MM.1S (cell line): ENCODE measurements around the gene PKP4.

Source experiments
- DNase-seq: peaks from one replicate; pipeline ENCODE4 v3.0.0-alpha.2; 2015
- H2AFZ ChIP-seq: fragments of 300-600 bp; sonication (generic); 2 replicates; pipeline ENCODE4 v1.6.0; 2016; ENCODE audit warnings: antibody characterized with exemption, low read length
- H3F3A ChIP-seq: fragments of 300-600 bp; sonication (generic); 2 replicates; pipeline ENCODE4 v1.6.1; 2016; ENCODE audit warnings: mild to moderate bottlenecking, antibody characterized with exemption, low read length, moderate library complexity, mixed read lengths; ENCODE audit not compliant: insufficient read depth
- H3K27ac ChIP-seq: fragments of 300-600 bp; sonication (generic); 2 replicates; pipeline ENCODE4 v1.5.1; 2016; ENCODE audit warnings: mild to moderate bottlenecking, low read length
- H3K27me3 ChIP-seq: fragments of 300-600 bp; sonication (generic); replicated peaks from 2 replicates; pipeline ENCODE4 v1.6.0; 2016; ENCODE audit warnings: low read length; ENCODE audit not compliant: insufficient read depth
- H3K36me3 ChIP-seq: fragments of 300-600 bp; sonication (generic); replicated peaks from 2 replicates; pipeline ENCODE4 v1.6.1; 2016; ENCODE audit warnings: mild to moderate bottlenecking, low read length, mixed read lengths; ENCODE audit not compliant: insufficient read depth
- H3K4me1 ChIP-seq: fragments of 300-600 bp; sonication (generic); 2 replicates; pipeline ENCODE4 v1.6.1; 2016; ENCODE audit warnings: low read length, mixed read lengths
- H3K4me2 ChIP-seq: fragments of 300-600 bp; sonication (generic); 2 replicates; pipeline ENCODE4 v1.6.0; 2016; ENCODE audit warnings: low read depth, low read length
- H3K4me3 ChIP-seq: fragments of 300-600 bp; sonication (generic); 2 replicates; pipeline ENCODE4 v1.5.1; 2016; ENCODE audit warnings: low read length, mixed read lengths
- H3K79me2 ChIP-seq: fragments of 300-600 bp; sonication (generic); 2 replicates; pipeline ENCODE4 v1.6.1; 2016; ENCODE audit warnings: mixed run types, low read length, mixed read lengths
- H3K9ac ChIP-seq: fragments of 300-600 bp; sonication (generic); 2 replicates; pipeline ENCODE4 v1.6.1; 2016; ENCODE audit warnings: low read length, mixed read lengths
- H3K9me2 ChIP-seq: fragments of 300-600 bp; sonication (generic); replicated peaks from 2 replicates; pipeline ENCODE4 v1.6.1; 2016; ENCODE audit warnings: mild to moderate bottlenecking, low read length, mixed read lengths; ENCODE audit not compliant: insufficient read depth
- H3K9me3 ChIP-seq: fragments of 300-600 bp; sonication (generic); replicated peaks from 2 replicates; pipeline ENCODE4 v1.6.1; 2016; ENCODE audit warnings: mild to moderate bottlenecking, low read length, mixed read lengths; ENCODE audit not compliant: insufficient read depth
- H4K20me1 ChIP-seq: fragments of 300-600 bp; sonication (generic); 2 replicates; pipeline ENCODE4 v1.6.1; 2016; ENCODE audit warnings: mild to moderate bottlenecking, low read length, moderate library complexity, mixed read lengths; ENCODE audit not compliant: insufficient read depth
- EZH2 ChIP-seq: fragments of 300-600 bp; sonication (generic); optimal IDR thresholded peaks from 2 replicates; pipeline ENCODE3; 2017; ENCODE audit warnings: low read depth, mild to moderate bottlenecking, antibody characterized with exemption, low read length, mixed read lengths
- EZH2phosphoT487 ChIP-seq: fragments of 300-600 bp; sonication (generic); IDR thresholded peaks from 2 replicates; pipeline ENCODE4 v1.6.1; 2018; ENCODE audit warnings: antibody characterized with exemption, low read length
- TF ChIP-seq, protein P1 (sequence below): fragments of 300-600 bp; sonication (generic); IDR thresholded peaks from 2 replicates; pipeline ENCODE4 v1.5.1; 2016; ENCODE audit warnings: antibody characterized with exemption, low read length, mixed read lengths

Gene PKP4

DNA sequence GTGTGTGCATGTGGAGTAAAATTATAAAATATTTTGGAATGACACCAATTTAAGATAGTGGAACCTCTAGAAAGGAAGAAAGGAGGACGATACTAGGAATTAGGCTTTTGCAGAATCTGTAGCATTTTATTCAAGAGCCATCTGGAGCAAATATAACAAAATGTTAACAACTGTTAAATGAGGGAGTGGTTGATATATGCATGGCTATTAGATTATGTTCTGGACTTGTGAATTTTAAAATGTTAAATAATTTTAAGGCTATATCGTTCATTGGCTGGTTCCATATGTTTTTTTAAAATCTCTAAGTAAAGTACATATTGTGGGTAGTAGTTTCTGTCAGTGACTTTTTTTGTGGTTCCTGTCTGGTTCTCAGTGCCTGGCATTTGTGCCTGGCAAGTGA is 123.2 kb downstream of the PKP4 start:
- Histone ChIP-seq H3K4me1 (peaks cover 7% of the 10 kb centered on the region), H2AFZ (no peak overlapping the region), H3K27me3 (no peaks in the 10 kb centered on the region), H3K9ac (no peak overlapping the region), H3K9me2 (no peaks in the 10 kb centered on the region), H3K4me2 (no peak overlapping the region), H3K4me3 (no peak overlapping the region), H3K36me3 (no peaks in the 10 kb centered on the region), H3K9me3 (no peaks in the 10 kb centered on the region), H3F3A (peaks cover 8% of the 10 kb centered on the region; the same call in 1 of the 2 replicates), H3K27ac (no peak overlapping the region), H4K20me1 (no peaks in the 10 kb centered on the region), H3K79me2 (no peaks in the 10 kb centered on the region)
- DNase-seq = no peak
- TF ChIP-seq EZH2phosphoT487 (no peak), EZH2 (no peak)
- TF ChIP-seq, protein P1, sequence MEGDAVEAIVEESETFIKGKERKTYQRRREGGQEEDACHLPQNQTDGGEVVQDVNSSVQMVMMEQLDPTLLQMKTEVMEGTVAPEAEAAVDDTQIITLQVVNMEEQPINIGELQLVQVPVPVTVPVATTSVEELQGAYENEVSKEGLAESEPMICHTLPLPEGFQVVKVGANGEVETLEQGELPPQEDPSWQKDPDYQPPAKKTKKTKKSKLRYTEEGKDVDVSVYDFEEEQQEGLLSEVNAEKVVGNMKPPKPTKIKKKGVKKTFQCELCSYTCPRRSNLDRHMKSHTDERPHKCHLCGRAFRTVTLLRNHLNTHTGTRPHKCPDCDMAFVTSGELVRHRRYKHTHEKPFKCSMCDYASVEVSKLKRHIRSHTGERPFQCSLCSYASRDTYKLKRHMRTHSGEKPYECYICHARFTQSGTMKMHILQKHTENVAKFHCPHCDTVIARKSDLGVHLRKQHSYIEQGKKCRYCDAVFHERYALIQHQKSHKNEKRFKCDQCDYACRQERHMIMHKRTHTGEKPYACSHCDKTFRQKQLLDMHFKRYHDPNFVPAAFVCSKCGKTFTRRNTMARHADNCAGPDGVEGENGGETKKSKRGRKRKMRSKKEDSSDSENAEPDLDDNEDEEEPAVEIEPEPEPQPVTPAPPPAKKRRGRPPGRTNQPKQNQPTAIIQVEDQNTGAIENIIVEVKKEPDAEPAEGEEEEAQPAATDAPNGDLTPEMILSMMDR = no peak

DNA sequence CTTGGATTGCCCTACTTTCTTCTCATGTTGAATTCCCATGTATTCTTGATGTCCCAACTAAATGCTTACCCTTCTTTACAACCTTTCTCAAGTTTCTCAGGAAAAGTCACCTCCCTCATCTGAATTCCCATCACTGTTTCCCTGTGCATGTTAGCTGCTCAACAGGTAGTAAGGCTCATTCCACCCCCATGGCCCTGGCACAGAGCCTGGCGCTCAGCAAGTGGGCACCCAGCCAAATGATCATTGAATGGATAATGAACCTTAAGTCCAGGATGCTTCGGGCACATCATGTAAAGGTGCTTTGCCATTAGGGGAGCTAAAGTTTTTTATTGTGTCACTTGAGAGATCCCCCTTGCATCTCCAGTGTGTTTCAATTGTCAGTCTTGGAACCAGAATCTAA is 124.0 kb downstream of the PKP4 start:
- no peak overlapping the region for H3K9ac ChIP-seq
- H3K36me3 ChIP-seq = no peaks in the 10 kb centered on the region
- H3K9me3 ChIP-seq = no peaks in the 10 kb centered on the region
- no peak for TF ChIP-seq EZH2phosphoT487
- H2AFZ ChIP-seq = no peak overlapping the region
- no peaks in the 10 kb centered on the region for H3K9me2 ChIP-seq
- no peak overlapping the region for H3K4me3 ChIP-seq
- H3K27me3 ChIP-seq = no peaks in the 10 kb centered on the region
- H3F3A ChIP-seq = peaks cover 8% of the 10 kb centered on the region; the same call in 1 of the 2 replicates
- no peaks in the 10 kb centered on the region for H3K79me2 ChIP-seq
- H4K20me1 ChIP-seq = no peaks in the 10 kb centered on the region
- no peak overlapping the region for H3K4me2 ChIP-seq
- H3K27ac ChIP-seq = no peak overlapping the region
- H3K4me1 ChIP-seq = peaks cover 7% of the 10 kb centered on the region
- DNase-seq = no peak

DNA sequence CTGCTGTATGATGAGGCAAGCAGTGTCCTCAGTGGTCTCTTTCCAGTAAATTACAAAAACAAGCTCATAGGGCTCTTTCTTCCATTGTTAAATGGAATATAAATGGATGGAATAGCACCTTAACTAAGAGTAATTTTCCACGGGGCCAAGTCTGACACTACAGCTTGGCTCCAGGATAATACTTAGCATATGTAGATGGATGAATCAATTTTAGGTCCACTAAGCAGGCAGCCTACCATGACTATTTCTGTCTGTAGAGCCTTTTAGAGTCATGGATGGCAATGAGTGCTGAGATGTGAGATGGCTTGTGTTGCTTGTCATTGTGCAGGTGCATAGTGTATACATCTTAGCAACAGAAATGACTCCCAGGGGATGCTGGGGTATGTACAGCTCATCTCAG is 125.9 kb downstream of the PKP4 start:
- H3K4me2 ChIP-seq = no peak overlapping the region
- no peak overlapping the region for H3K4me3 ChIP-seq
- no peak for DNase-seq
- no peak overlapping the region for H2AFZ ChIP-seq
- H3K9me2 ChIP-seq = no peaks in the 10 kb centered on the region
- H3K36me3 ChIP-seq = no peaks in the 10 kb centered on the region
- peaks cover 8% of the 10 kb centered on the region; the same call in 1 of the 2 replicates for H3F3A ChIP-seq
- no peaks in the 10 kb centered on the region for H3K9me3 ChIP-seq
- no peaks in the 10 kb centered on the region for H3K27me3 ChIP-seq
- H4K20me1 ChIP-seq = no peaks in the 10 kb centered on the region
- no peak overlapping the region for H3K9ac ChIP-seq
- peaks cover 7% of the 10 kb centered on the region for H3K4me1 ChIP-seq
- H3K79me2 ChIP-seq = no peaks in the 10 kb centered on the region
- H3K27ac ChIP-seq = no peak overlapping the region
- TF ChIP-seq EZH2phosphoT487 = no peak
- no peak for TF ChIP-seq EZH2
- TF ChIP-seq, protein P1 = no peak

DNA sequence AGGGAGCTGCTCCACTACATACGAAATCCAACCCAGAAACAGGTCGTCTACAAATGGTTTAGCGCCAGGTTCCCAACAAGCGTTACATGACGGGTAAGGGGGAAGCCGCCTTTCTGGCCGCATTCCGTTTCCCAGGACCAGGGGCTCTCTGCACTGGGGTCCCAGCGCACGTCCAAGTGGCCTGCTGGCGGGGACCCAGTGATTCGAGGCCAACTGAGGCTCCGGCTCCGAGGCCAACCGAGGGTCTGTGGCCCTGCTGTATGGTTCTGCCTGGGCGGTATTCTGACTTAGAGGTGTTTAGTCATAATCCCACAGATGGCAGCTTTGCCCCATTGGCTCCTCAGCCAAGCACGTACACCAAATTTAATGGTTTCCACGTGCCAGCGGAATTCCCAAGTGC is 127.2 kb downstream of the PKP4 start:
- no peak overlapping the region for H3K27ac ChIP-seq
- H3K9me2 ChIP-seq = no peaks in the 10 kb centered on the region
- H4K20me1 ChIP-seq = no peaks in the 10 kb centered on the region
- H3K4me1 ChIP-seq = peaks cover 5% of the 10 kb centered on the region
- H3K27me3 ChIP-seq = no peaks in the 10 kb centered on the region
- no peak overlapping the region for H3K4me2 ChIP-seq
- H3K79me2 ChIP-seq = no peaks in the 10 kb centered on the region
- 0 out of 2 replicates have a peak, but pooled peaks cover 2% of the 10 kb centered on the region for H3F3A ChIP-seq
- H3K9ac ChIP-seq = no peak overlapping the region
- no peak for DNase-seq
- no peak overlapping the region for H2AFZ ChIP-seq
- H3K36me3 ChIP-seq = no peaks in the 10 kb centered on the region
- TF ChIP-seq, protein P1 = no peak
- TF ChIP-seq EZH2phosphoT487 (no peak), EZH2 (no peak)
- no peak overlapping the region for H3K4me3 ChIP-seq
- H3K9me3 ChIP-seq = no peaks in the 10 kb centered on the region
